ENCODE data around the gene PRDM12.

DNA sequence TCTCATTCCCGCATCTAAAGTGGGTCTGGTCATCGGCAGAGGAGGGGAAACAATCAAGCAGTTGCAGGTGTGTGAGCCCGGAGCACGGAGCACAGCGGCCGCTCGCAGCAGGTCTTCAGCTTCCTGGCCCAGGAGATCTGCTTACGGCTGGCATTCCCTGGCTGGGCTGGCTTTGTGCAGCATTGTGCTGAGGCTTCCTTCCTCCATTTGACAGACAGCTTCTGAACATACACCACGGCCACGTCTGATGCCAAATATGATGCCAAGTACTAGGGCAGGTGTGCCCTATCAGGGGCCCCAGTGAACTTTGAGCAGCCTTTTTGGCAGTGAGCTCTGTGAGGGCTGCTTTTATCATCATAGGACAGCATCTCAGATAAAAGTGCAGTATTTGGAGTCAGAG, 47.9 kb upstream of the PRDM12 start:
- TF ChIP-seq, protein P1, sequence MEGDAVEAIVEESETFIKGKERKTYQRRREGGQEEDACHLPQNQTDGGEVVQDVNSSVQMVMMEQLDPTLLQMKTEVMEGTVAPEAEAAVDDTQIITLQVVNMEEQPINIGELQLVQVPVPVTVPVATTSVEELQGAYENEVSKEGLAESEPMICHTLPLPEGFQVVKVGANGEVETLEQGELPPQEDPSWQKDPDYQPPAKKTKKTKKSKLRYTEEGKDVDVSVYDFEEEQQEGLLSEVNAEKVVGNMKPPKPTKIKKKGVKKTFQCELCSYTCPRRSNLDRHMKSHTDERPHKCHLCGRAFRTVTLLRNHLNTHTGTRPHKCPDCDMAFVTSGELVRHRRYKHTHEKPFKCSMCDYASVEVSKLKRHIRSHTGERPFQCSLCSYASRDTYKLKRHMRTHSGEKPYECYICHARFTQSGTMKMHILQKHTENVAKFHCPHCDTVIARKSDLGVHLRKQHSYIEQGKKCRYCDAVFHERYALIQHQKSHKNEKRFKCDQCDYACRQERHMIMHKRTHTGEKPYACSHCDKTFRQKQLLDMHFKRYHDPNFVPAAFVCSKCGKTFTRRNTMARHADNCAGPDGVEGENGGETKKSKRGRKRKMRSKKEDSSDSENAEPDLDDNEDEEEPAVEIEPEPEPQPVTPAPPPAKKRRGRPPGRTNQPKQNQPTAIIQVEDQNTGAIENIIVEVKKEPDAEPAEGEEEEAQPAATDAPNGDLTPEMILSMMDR (IDR thresholded peaks at IDR 0.05; ENCODE audit: low read length), result no peak
- TF ChIP-seq EZH2 (IDR thresholded peaks at IDR 0.05; ENCODE audit: borderline replicate concordance, low read length), result no peak

Data from OCI-LY1 (cell line).